ENCODE results near the gene LHPP.

The LHPP gene

GRCh38 chr10:124622866-124623536 is 161.4 kb downstream of the LHPP start:
- DNase-seq (ENCODE audit: low read depth in 2 of 2): no peak

GRCh38 chr10:124624006-124624405 is 162.4 kb downstream of the LHPP start:
- no peak for DNase-seq (ENCODE audit: low read depth in 2 of 2)

GRCh38 chr10:124624466-124624865 is 162.8 kb downstream of the LHPP start:
- DNase-seq (ENCODE audit: low read depth in 2 of 2): no peak

GRCh38 chr10:124624895-124625294 is 163.3 kb downstream of the LHPP start:
- DNase-seq (ENCODE audit: low read depth in 2 of 2): no peak

GRCh38 chr10:124625831-124626238 is 164.2 kb downstream of the LHPP start:
- no peak for DNase-seq (ENCODE audit: low read depth in 2 of 2)

- DNase-seq (ENCODE audit: low read depth in 2 of 2): peak; percentile 18 to 54
These were observed 165.2 kb downstream of the LHPP start for GRCh38 chr10:124626759-124627380.

GRCh38 chr10:124627866-124628675 is 166.4 kb downstream of the LHPP start:
- DNase-seq (ENCODE audit: low read depth in 2 of 2): no peak

- DNase-seq (ENCODE audit: low read depth in 2 of 2): no peak
These were observed 167.0 kb downstream of the LHPP start for GRCh38 chr10:124628676-124629021.

- no peak for DNase-seq (ENCODE audit: low read depth in 2 of 2)
These were observed 167.8 kb downstream of the LHPP start for GRCh38 chr10:124629415-124629814.

- DNase-seq (ENCODE audit: low read depth in 2 of 2): no peak
These were observed 168.2 kb downstream of the LHPP start for GRCh38 chr10:124629842-124630241.

- no peak for DNase-seq (ENCODE audit: low read depth in 2 of 2)
These were observed 168.9 kb downstream of the LHPP start for GRCh38 chr10:124630551-124630950.

GRCh38 chr10:124632064-124632531 is 170.5 kb downstream of the LHPP start:
- no peak for DNase-seq (ENCODE audit: low read depth in 2 of 2)

GRCh38 chr10:124632566-124632965 is 170.9 kb downstream of the LHPP start:
- no peak for DNase-seq (ENCODE audit: low read depth in 2 of 2)

- no peak for DNase-seq (ENCODE audit: low read depth in 2 of 2)
These were observed 174.8 kb downstream of the LHPP start for GRCh38 chr10:124636271-124636995.

GRCh38 chr10:124637091-124637700 is 175.6 kb downstream of the LHPP start:
- no peak for DNase-seq (ENCODE audit: low read depth in 2 of 2)

- no peak for DNase-seq (ENCODE audit: low read depth in 2 of 2)
These were observed 176.1 kb downstream of the LHPP start for GRCh38 chr10:124637746-124638145.

GRCh38 chr10:124639206-124639605 is 177.6 kb downstream of the LHPP start:
- no peak for DNase-seq (ENCODE audit: low read depth in 2 of 2)

- DNase-seq (ENCODE audit: low read depth in 2 of 2): no peak
These were observed 178.0 kb downstream of the LHPP start for GRCh38 chr10:124639646-124640045.

GRCh38 chr10:124640056-124640455 is 178.4 kb downstream of the LHPP start:
- no peak for DNase-seq (ENCODE audit: low read depth in 2 of 2)

- DNase-seq (ENCODE audit: low read depth in 2 of 2): no peak
These were observed 179.1 kb downstream of the LHPP start for GRCh38 chr10:124640538-124641231.
